GM19240 (cell line): Measurements from ENCODE around the gene SLC6A8.
"Not testable (repeated sequence)": the region's sequence is repeated elsewhere in the genome, so short reads cannot be mapped to it uniquely, and the experiment has no call there.

Source experiments
- DNase-seq: peaks from one replicate; pipeline ENCODE4 v3.0.0; 2011; ENCODE audit warnings: low spot score; ENCODE audit not compliant: insufficient read length

The SLC6A8 gene

DNA sequence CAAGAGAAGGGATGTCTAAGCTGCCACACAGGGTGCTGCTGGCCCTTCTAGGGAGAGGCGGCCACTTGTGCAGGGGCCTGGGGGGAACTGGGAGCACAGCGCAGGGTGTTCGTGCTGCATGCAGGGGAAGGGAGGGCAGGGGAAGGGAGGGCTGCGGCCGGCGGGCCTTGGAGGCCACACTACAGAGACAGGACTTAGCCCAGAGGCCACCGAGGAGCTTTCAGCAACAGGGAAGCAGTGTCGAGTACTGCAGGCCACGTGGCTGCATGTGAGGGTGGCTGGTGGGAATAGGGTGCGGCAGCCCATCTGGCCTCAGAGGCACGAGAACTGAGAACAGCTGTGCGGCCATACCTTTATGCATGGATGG, 57.3 kb downstream of the SLC6A8 start:
- not testable (repeated sequence) for DNase-seq
